Medulla oblongata (tissue), 1 donor: Measurements from ENCODE around the gene LCN10.

Experiments
- DNase-seq: peaks from one replicate; pipeline ENCODE4 v3.0.0-alpha.2; 2015; ENCODE audit errors: extremely low spot score

LCN10 gene

GRCh38 chr9:136700959-136701667 is 41.6 kb downstream of the LCN10 start:
- DNase-seq, result no peak

GRCh38 chr9:136700304-136700703 is 42.4 kb downstream of the LCN10 start:
- DNase-seq, result no peak

- no peak for DNase-seq
Observed at GRCh38 chr9:136698635-136699246, 44.0 kb downstream of the LCN10 start.

DNA sequence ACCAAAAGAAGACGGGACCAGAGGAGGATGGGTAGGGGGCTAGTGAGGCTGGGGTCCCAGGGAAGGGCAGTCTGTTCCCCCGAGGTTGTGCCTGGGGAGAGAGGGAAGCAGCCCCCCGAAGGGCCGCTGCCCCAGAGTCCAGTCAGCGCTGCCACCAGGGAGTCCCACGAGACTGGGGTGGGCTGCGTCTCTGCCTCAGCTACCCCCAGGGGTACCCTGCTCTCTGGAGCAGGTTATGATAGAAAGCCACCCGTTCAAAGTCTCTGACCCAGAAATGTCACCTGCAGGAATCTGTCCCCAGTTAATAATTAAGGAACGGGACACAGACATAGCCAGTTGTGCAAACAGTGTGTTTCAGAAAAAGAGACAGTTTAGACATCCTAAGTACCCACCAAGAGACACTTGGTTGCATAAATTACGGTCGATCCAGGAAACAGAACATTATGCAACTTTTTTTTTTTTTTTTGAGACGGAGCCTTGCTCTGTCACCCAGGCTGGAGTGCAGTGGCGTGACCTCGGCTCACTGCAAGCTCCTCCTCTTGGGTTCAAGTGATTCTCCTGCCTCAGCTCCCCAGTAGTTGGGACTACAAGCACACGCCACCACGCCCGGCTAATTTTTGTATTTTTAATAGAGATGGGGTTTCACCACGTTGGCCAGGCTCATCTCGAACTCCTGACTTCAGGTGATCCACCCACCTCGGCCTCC is 44.8 kb downstream of the LCN10 start:
- DNase-seq, result no peak

DNA sequence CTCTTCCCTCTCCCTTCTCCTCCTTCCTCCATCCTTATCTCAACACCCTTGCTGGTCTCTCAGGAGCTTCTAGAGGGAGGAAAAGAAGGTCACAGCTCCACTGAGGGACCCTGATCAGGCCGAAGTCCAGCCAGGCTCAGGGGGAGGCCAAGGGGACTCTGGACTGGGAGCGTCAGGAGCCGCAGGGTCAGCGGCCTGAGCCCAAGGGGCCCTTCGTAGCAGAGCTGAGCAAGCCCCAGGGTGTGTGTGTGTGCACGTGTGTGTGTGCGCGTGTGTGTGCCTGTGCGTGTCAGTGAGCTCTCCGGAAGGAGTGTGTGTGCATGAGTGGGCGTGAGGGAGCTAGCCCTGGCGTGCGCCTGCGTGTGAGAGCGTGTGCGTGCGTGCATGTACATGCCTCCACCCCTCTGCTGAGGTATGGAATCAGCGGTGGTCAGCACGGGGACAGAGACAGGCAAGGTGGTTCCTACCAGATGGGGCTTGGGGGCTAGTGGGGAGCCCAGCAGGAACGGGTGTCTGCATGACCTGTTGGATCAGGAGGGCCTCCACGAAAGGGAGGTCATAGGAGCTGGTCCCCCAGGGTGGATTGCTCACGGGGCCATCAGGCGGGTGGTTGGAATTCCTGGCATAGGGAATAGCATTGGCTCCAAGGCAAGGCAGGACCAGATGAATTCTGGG is 45.5 kb downstream of the LCN10 start:
- DNase-seq, result no peak

DNA sequence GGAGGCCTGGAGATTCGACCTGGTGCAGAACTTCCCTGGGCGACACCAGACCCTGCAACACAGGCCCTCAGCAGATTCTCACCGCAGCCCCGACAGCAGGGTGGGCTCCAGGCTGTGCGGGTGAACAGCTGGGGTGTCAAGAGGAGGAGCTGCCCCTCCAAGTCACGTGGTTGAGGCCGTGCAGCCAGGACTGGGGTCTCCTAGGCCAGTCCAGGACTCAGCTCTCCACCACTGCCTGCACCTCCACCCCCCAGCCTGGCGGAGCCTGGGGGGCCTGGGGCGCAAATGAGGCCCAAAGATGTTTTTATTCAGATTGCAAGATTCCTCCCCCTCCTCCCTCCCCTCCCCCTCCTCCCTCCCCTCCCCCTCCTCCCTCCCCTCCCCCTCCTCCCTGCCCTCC is 46.2 kb downstream of the LCN10 start:
- no peak for DNase-seq

- no peak for DNase-seq
Observed at GRCh38 chr9:136695955-136696354, 46.8 kb downstream of the LCN10 start.

- DNase-seq, result no peak
Observed at GRCh38 chr9:136695435-136695895, 47.3 kb downstream of the LCN10 start.

GRCh38 chr9:136694872-136695247 is 47.9 kb downstream of the LCN10 start:
- no peak for DNase-seq

GRCh38 chr9:136694163-136694871 is 48.4 kb downstream of the LCN10 start:
- DNase-seq, result peak; percentile 35

GRCh38 chr9:136693490-136694162 is 49.1 kb downstream of the LCN10 start:
- DNase-seq, result no peak

GRCh38 chr9:136693135-136693489 is 49.6 kb downstream of the LCN10 start:
- DNase-seq, result no peak

GRCh38 chr9:136692185-136693134 is 50.3 kb downstream of the LCN10 start:
- DNase-seq, result no peak

DNA sequence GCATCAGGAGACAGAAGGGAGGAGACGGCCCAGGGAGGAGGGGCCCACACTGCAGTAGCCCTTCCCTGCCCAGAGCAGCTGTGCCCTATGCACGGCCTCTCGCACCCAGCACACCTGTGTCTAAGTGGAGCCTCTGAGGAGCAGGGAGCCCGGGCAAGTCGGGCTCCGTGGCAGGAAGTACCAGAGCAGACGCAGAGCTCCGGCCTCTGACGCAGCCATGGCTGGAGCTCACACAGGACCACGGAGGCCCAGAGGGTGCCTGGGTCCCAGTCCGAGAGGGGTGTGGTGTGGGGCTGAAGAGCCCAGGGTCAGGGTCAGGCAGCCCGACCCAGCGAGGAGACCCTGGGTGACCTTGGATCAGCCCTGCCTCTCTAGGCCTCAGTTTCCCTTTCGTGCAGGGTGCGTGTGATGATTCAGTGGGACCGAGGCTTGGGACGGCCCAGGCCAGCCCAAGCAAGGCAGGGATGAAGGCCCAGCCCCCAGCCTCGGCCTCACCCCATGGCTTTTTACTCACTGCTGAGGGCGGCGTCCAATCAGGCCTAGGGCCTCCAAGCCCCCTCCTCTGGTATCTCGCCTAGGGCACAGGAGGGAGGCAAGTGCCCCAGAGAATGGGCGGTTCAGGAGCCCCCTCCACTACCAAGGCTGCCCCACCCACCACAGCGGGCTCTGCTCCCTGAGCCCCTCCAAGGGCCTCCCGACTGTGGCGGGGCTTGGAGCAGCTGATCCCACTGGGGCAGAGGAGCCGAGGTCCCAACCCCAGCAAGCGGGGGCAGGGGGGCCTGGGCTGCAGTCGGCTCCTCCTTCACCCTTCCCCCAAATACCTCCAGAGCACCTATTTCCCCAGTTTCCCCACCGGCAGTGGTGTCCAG is 51.2 kb downstream of the LCN10 start:
- no peak for DNase-seq

- no peak for DNase-seq
Observed at GRCh38 chr9:136690806-136691261, 51.9 kb downstream of the LCN10 start.

GRCh38 chr9:136690104-136690805 is 52.5 kb downstream of the LCN10 start:
- no peak for DNase-seq

DNA sequence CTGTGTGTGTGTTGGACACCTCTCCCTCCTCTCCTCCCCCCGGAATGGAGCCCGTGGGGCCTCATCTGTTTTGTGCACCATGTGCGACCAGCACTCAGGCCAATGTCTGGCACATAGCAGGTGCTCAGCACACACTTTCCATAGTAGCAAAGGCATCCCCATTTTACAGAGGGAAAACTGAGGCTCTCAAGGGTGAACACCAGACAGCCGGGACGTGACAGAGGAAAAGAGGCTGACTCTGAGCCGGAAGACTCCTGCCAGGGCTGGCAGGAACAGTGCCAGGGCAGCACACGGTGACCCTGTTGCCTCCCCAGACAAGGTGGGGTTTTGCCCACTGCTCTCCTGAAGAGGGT is 53.7 kb downstream of the LCN10 start:
- DNase-seq, result no peak
